ENCODE measurements around the gene LYRM4.
A peak's percentile ranks its signal among the peaks of the same experiment; 100 is the strongest.

The LYRM4 gene

DNA sequence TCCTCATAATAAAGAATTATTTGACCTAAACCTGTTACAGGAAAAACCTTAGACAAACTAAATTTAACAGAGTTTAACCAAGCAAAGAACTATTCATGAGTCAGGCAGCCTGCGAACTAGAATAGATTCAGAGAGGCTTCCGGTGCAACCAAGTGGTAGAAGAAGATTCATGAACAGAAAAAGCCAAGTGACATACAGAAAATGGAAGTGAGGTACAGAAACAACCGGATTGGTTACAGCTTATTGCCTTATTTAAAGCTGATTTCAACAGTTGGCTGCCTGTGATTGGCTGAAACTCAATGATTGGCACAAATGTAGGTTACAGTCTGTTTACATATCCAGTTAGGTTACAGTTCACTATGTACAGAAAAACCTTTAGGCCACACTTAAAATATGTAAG lies 165.5 kb downstream of the LYRM4 start:
- peak; percentile 56 for DNase-seq
- Histone ChIP-seq H3K4me3 (ENCODE audit: low read depth, low read length) (no peak overlapping the region), H3K27ac (peak overlapping the region; percentile 48), H3K36me3 (replicated peaks) (no peaks in the 10 kb centered on the region), H3K27me3 (replicated peaks) (no peaks in the 10 kb centered on the region)
- in situ Hi-C loops (cut with HindIII; ENCODE audit: low pct_ligation_motif_present, low sequenced_read_pairs) = no loop called here
- TF ChIP-seq, protein P1, sequence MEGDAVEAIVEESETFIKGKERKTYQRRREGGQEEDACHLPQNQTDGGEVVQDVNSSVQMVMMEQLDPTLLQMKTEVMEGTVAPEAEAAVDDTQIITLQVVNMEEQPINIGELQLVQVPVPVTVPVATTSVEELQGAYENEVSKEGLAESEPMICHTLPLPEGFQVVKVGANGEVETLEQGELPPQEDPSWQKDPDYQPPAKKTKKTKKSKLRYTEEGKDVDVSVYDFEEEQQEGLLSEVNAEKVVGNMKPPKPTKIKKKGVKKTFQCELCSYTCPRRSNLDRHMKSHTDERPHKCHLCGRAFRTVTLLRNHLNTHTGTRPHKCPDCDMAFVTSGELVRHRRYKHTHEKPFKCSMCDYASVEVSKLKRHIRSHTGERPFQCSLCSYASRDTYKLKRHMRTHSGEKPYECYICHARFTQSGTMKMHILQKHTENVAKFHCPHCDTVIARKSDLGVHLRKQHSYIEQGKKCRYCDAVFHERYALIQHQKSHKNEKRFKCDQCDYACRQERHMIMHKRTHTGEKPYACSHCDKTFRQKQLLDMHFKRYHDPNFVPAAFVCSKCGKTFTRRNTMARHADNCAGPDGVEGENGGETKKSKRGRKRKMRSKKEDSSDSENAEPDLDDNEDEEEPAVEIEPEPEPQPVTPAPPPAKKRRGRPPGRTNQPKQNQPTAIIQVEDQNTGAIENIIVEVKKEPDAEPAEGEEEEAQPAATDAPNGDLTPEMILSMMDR (IDR thresholded peaks at IDR 0.05; ENCODE audit: low read depth, low read length, missing control alignments) = no peak

DNA sequence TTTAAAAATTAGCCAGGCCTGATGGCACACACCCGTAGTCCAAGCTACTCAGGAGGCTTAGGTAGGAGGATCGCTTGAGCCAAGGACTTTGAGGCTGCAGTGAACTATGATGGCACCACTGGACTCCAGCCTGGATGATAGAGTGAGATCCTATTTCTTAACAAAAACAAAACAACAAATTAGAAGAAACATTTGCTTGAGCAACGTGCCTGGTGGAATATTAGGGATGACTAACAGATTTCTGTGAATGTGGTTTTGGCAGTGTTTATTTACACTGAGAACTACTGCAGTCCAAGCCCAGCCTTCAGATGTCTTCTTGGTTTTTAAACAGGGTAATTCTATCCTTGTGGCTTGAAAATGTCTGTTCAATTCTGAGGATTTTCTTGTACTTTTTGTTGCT lies 166.4 kb downstream of the LYRM4 start:
- Histone ChIP-seq H3K27ac (peak overlapping the region; percentile 48), H3K36me3 (replicated peaks) (no peaks in the 10 kb centered on the region), H3K4me3 (ENCODE audit: low read depth, low read length) (no peak overlapping the region), H3K27me3 (replicated peaks) (no peaks in the 10 kb centered on the region)
- DNase-seq = peak; percentile 86
- in situ Hi-C loops (cut with HindIII; ENCODE audit: low pct_ligation_motif_present, low sequenced_read_pairs) = no loop called here
- TF ChIP-seq, protein P1 (IDR thresholded peaks at IDR 0.05; ENCODE audit: low read depth, low read length, missing control alignments) = no peak

DNA sequence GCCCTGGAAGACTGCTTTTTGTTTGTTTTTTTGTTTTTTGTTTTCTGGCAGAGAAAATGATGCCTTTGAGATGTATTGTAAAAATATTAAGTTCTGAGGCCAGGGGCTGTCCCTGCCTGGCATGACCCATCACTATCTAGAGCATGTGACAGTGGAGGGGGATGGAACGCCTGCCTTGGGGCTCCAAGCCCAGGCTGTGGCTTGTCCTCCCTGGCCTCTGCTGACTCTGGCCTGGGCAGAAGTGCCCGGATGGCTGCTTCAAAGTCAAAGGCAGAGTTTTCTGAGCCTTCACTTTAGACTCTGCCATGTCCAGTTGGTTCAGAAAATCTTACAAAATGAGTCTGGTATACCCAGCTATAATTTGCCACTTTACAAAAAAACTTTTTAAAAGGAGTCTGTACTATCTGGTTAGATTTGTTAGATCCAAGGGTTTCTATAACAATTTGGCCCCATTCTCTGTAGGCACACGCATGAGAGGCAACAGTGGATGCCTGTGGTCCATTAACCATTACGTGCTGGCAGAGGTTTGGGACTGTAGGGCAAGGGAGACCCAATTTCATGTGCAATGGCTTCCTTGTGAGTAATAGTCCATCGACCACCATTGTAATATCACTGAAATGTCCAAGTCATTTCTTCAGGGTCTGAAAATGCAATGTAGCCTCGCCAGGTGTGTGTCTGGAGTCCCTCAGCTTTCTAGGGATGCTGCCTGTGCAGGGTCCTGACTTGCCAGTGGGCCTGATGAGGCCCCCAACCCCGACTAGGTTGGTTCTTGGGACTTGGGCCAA lies 167.3 kb downstream of the LYRM4 start:
- in situ Hi-C loops (cut with HindIII; ENCODE audit: low pct_ligation_motif_present, low sequenced_read_pairs) = no loop called here
- TF ChIP-seq, protein P1 (IDR thresholded peaks at IDR 0.05; ENCODE audit: low read depth, low read length, missing control alignments) = no peak
- Histone ChIP-seq H3K27me3 (replicated peaks) (no peaks in the 10 kb centered on the region), H3K36me3 (replicated peaks) (no peaks in the 10 kb centered on the region), H3K27ac (no peak overlapping the region), H3K4me3 (ENCODE audit: low read depth, low read length) (no peak overlapping the region)
- no peak for DNase-seq

DNA sequence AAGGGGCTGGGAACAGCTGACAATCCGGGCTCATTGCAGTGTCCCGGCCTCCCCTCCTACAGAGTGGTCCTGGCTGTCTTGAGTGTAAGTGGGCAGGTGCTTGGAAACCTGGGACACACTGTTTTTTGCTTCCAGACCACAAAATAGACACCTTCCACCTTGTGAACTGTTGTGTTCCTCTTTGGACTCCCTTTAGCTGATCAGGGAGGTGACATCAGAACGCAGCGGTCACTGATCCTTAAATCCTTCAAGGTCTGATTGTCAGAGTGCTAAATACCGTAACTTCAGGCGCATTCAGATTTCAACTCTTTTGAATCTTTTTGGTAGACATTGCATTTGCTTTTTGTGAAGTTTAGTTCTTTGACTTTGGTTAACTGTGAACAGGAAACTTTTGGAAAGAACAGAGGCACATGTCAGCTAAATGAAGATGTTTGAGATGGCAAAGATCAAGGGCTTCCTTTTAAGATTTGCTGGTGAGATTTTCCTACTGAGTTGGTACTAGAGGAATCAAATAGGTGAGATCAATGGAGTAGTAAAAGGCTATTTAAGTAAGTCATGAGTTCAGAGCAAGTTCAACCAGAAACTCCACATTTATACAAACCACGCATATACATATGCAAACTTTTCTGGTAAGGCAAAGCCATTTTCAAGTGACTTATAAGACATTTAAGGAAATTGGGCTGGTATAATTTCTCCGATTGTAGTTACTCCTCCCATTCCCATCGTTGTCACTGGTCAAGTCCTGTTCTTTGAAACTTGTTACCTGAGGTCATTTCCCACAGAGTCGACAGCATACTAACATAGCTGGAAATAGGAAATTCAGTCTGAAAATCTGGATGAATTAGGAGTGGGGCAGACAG lies 169.3 kb downstream of the LYRM4 start:
- no peak for DNase-seq
- no peak overlapping the region for H3K27ac ChIP-seq
- in situ Hi-C loops (cut with HindIII; ENCODE audit: low pct_ligation_motif_present, low sequenced_read_pairs) = no loop called here

DNA sequence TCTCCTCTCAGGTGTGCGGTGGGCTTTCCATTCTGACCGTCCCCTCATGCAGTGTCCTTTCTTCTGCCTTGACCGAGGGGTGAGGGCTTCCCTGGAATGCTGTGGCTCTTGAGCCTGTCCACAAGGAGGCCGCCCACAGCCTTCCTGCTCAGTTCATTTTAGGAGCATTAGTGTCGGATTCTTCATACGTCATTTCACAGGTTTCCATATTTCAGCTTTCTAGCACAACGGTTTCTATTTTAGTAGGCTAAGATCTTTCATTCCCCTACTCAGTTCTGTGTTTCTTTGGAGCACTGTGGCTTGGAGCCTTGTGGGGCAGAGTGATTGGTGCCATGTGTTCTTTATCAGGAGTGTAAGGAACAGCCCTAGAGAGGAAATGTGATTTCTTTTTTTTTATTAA lies 170.1 kb downstream of the LYRM4 start:
- Histone ChIP-seq H3K4me3 (ENCODE audit: low read depth, low read length) (no peak overlapping the region), H3K27ac (no peak overlapping the region), H3K36me3 (replicated peaks) (no peaks in the 10 kb centered on the region), H3K27me3 (replicated peaks) (peaks cover 4% of the 10 kb centered on the region)
- DNase-seq = no peak
- in situ Hi-C loops (cut with HindIII; ENCODE audit: low pct_ligation_motif_present, low sequenced_read_pairs) = no loop called here
- TF ChIP-seq, protein P1 (IDR thresholded peaks at IDR 0.05; ENCODE audit: low read depth, low read length, missing control alignments) = peak; percentile 10

More for the DNA sequence above, 169.3 kb downstream of the LYRM4 start:
- H3K36me3 ChIP-seq (replicated peaks) = no peaks in the 10 kb centered on the region
- no peak overlapping the region for H3K4me3 ChIP-seq (ENCODE audit: low read depth, low read length)
- peaks cover 1% of the 10 kb centered on the region for H3K27me3 ChIP-seq (replicated peaks)
- TF ChIP-seq, protein P1 (IDR thresholded peaks at IDR 0.05; ENCODE audit: low read depth, low read length, missing control alignments) = no peak
